HG02943 (cell line): ENCODE data around the gene ABHD13.
"Not testable (repeated sequence)": the region's sequence is repeated elsewhere in the genome, so short reads cannot be mapped to it uniquely, and the experiment has no call there.

ENCODE experiments used
- ATAC-seq: cut with Tn5 transposase; IDR thresholded peaks from one replicate; pipeline ENCODE4 v1.9.1; 2021; ENCODE audit warnings: mild to moderate bottlenecking, low read depth, moderate library complexity; ENCODE audit not compliant: unreplicated experiment

ABHD13 gene

GRCh38 chr13:108223687-108224503 lies 5.7 kb downstream of the ABHD13 start:
- ATAC-seq = no peak

DNA sequence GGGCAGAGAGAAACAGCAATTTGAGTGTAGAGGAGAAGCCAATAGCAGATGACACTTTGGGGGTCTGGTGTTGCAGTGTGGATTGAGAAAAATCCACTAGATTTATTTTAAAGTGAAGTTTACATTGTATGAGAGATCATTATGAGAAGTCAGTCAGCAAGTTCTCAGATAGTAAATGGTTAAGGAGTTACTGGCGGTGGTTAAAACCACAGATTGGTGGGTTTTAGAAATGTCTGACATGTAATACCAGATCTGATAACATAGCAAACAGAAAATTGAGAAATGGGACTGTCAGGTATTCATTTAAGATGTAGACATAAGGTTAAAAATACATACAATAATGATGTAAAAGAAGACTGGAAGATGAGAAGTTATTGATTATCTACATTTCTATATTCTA lies 7.2 kb downstream of the ABHD13 start:
- peak; percentile 48 for ATAC-seq

- ATAC-seq = peak; percentile 32
These were observed 8.0 kb downstream of the ABHD13 start for GRCh38 chr13:108226184-108226583.

- no peak for ATAC-seq
These were observed 9.6 kb downstream of the ABHD13 start for GRCh38 chr13:108227651-108228272.

DNA sequence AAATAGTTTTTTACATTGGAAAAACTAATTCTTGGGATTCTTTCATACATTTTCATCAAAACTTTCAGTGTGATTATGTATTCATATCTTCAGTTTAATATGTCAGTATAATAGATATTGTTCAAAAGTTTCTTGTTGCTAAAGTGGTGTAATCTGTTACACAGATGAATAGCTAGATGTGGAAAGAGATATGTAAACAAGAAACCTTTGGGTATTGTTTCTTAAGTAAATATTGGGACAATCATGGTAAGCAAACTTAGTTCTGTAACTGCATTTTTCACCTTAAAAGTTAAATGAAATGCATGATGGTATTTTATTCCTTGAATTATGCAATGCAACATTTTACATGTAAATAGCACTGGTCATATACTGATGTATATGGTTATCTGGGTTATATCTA lies 12.2 kb downstream of the ABHD13 start:
- no peak for ATAC-seq

DNA sequence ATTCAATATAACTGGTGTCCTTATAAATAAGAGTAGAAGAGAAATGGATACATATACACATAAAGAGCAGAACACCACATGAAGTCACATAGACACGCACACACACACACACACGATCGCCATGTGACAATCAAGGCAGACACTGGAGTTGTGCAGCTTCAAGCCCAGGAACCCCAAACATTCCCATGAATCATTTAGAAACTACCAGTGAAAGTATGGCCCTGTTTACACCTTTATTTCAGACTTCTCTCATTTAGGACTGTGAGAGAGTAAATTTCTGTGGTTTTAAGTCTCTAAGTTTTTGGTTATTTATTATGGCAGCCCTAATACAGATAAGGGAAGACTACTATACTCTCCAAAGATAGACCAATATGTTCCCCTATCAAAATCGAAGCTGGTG lies 31.0 kb downstream of the ABHD13 start:
- no peak for ATAC-seq

- no peak for ATAC-seq
These were observed 39.1 kb downstream of the ABHD13 start for GRCh38 chr13:108257248-108257647.

DNA sequence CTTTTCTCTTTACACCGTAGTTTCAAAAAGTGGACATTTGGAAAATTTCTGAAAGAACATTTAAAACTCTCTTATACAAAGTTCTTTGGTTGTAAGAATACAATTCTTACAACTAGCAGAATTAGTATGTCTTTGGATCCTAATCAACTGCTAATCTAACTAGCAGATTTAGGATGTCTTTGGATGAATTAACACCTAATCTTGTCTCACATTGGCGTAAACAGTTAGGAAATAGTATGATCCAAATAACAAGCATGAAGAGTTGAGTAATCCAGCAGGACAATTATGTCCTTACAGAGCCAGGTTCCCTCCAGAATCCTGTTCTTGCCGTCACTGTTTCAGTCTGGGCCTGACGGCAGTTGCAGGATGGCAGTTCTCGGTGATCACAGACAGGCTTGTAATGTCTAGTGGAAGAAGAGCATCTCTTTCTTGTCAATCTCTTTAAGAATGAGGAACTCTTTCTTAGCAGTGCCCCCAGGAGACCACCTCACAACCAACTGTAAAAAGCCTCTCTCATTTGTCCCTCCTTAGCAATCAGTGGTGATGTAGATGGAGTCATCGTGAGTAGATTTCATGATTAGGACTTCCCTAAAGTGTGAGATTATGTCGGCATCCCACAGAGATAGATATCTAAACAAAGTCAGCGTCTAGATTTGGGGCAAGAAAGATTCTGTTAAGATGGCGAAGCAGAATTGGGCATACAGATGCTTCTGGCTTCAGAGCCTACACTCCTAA lies 45.6 kb downstream of the ABHD13 start:
- no peak for ATAC-seq

- ATAC-seq = no peak
These were observed 48.3 kb downstream of the ABHD13 start for GRCh38 chr13:108266321-108266990.

- ATAC-seq = no peak
These were observed 49.2 kb downstream of the ABHD13 start for GRCh38 chr13:108267347-108267746.

DNA sequence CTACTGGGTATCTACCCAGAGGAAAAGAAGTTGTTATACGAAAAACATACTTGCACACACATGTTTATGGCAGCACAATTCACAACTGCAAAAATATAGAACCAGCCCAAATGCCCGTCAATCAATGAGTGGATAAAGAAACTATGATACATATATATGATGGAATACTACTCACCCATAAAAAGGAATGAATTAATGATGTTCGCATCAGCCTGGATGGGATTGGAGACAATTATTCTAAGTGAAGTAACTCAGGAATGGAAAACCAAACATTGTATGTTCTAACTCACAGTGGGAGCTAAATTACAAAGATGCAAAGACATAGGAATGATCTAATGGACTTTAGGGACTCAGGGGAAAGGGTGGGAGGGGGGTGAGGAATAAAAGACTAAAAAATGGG lies 49.7 kb downstream of the ABHD13 start:
- ATAC-seq = not testable (repeated sequence)

- no peak for ATAC-seq
These were observed 50.4 kb downstream of the ABHD13 start for GRCh38 chr13:108268466-108269112.

- ATAC-seq = peak; percentile 78
These were observed 51.6 kb downstream of the ABHD13 start, which contains the start of gene TNFSF13B for GRCh38 chr13:108269601-108270328. Gene TNFSF13B, plus strand, starts transcription at chr13:108269718. Its CDS starts 178 bp downstream, at chr13:108269896.

DNA sequence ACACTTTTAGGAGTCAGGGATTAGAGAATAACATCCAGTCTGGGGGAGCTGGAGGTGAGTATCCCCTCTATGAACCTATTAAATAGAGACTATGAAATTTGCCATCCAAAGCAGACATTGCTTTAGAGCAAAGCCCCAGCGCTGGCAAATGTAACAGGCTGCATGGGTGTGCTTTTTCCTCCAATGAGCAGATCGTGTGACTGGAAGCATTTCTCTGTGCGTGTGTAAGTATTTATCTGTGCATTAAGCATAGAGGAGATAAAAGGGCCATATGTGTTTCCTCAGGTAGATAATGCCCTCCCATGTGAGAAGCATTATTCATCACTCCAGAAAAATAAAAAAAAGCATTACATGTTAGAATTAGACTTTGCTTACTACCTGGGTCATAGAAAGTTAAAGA lies 52.2 kb downstream of the ABHD13 start:
- ATAC-seq = peak; percentile 15

- no peak for ATAC-seq
These were observed 54.1 kb downstream of the ABHD13 start for GRCh38 chr13:108272333-108272732.

GRCh38 chr13:108273429-108274118 lies 55.4 kb downstream of the ABHD13 start:
- ATAC-seq = no peak

DNA sequence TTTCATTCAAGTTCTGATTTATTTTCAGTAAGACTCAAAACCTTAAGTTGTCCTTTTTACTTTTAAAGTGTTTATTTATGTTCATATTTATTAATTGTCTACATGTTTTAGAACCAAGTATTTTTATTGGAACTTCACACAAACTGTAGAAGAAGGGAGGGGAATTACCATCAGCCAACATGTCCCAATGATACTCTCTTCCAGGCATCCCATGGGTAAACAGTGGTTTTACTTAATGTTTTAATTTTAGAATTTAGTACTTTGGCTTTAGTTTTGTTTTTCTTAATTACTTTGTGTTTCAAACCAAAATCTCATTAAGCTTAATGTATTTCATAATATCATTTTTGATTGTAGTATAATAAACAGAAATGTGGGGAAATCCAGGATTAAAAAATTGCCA lies 56.5 kb downstream of the ABHD13 start:
- no peak for ATAC-seq

DNA sequence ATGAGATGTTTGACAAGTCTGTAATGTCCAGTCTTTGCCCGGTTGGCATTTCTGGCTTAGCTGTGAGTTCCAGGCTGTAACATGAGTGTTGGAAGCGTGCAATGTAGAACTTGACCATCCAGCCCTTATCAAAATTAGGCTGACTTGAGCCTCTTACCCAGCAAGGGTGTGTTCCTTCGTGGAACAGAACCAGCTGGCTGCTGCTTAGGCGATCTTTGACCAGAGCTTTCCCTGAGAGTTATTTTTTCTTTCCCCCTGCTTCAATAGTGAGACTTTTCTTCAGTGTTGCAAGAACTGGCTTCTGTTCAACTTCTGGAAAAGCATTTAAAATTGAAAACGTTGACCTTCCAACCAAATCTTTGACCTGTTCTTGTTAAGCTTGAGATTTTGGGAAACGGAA lies 57.9 kb downstream of the ABHD13 start:
- ATAC-seq = no peak

- ATAC-seq = no peak
These were observed 60.3 kb downstream of the ABHD13 start for GRCh38 chr13:108278466-108278865.
